Common myeloid progenitor, CD34-positive (primary cell): Measurements from ENCODE around the gene TMEM178A.

Experiments used
- CTCF ChIA-PET: fragments of 350-600 bp; sonication (Branson Sonifier 250); formaldehyde crosslinking; loops from one replicate; lab custom pipeline; 2021; ENCODE audit warnings: antibody characterized with exemption; lab: Charles Lee
- POLR2A ChIA-PET: fragments of 350-600 bp; sonication (Branson Sonifier 250); formaldehyde crosslinking; loops from one replicate; lab custom pipeline; 2021; ENCODE audit warnings: antibody characterized with exemption; lab: Charles Lee
- DNase-seq, 3 donors: peaks; one replicate each; pipeline versions ENCODE4 v3.0.0 to v3.0.0-alpha.2; 2013
- H3K27ac ChIP-seq, 2 experiments: 1 replicate in 1 of 2; 2 replicates in 1 of 2; pipeline ENCODE4 v1.7.0; 2013; ENCODE audit warnings: inconsistent platforms in 2 of 2, low read length in 2 of 2, mild to moderate bottlenecking in 2 of 2, low read depth in 1 of 2, moderate library complexity in 1 of 2; ENCODE audit not compliant: severe bottlenecking in 2 of 2, insufficient read depth in 1 of 2, poor library complexity in 1 of 2
- H3K27me3 ChIP-seq, 5 experiments: replicated peaks in 2 of 5; 1 replicate in 3 of 5; 2 replicates in 2 of 5; pipeline versions ENCODE4 v1.6.1 to v1.7.0; 2013; ENCODE audit warnings: low read length in 4 of 5, mild to moderate bottlenecking in 2 of 5, moderate library complexity in 2 of 5, inconsistent platforms in 1 of 5; ENCODE audit not compliant: insufficient read depth in 5 of 5, control insufficient read depth in 4 of 5
- H3K36me3 ChIP-seq, 4 experiments: 1 replicate in 2 of 4; 2 replicates in 2 of 4; pipeline versions ENCODE4 v1.6.1 to v1.7.0; 2013; ENCODE audit warnings: low read length in 3 of 4, control low read depth in 1 of 4, mild to moderate bottlenecking in 1 of 4; ENCODE audit not compliant: control insufficient read depth in 4 of 4, insufficient read depth in 4 of 4
- H3K4me1 ChIP-seq, 4 experiments: 1 replicate in 3 of 4; 2 replicates in 1 of 4; pipeline versions ENCODE4 v1.6.1 to v1.7.1; 2013; ENCODE audit warnings: low read length in 3 of 4, mild to moderate bottlenecking in 3 of 4, control low read depth in 1 of 4, inconsistent platforms in 1 of 4, moderate library complexity in 1 of 4; ENCODE audit not compliant: control insufficient read depth in 4 of 4, insufficient read depth in 4 of 4; ENCODE audit errors: control extremely low read depth in 1 of 4
- H3K4me3 ChIP-seq, 7 experiments: 1 replicate in 4 of 7; 2 replicates in 3 of 7; pipeline versions ENCODE4 v1.5.1 to v1.7.0; 2013; ENCODE audit warnings: mild to moderate bottlenecking in 7 of 7, low read length in 6 of 7, moderate library complexity in 6 of 7, inconsistent platforms in 2 of 7, low read depth in 2 of 7, control low read depth in 1 of 7; ENCODE audit not compliant: insufficient read depth in 4 of 7, control insufficient read depth in 1 of 7; ENCODE audit errors: extremely low read depth in 1 of 7
- H3K9me3 ChIP-seq, 5 experiments: 1 replicate in 4 of 5; 2 replicates in 1 of 5; pipeline versions ENCODE4 v1.6.1 to v1.7.1; 2013; ENCODE audit warnings: low read length in 4 of 5, mild to moderate bottlenecking in 2 of 5, inconsistent platforms in 1 of 5, low read depth in 1 of 5, moderate library complexity in 1 of 5; ENCODE audit not compliant: control insufficient read depth in 4 of 5, insufficient read depth in 2 of 5; ENCODE audit errors: control extremely low read depth in 1 of 5
- WGBS: methylation state at CpG from one replicate; pipeline ENCODE4 v1.1.5; 2013; ENCODE audit not compliant: insufficient coverage; 5-methylcytosine and 5-hydroxymethylcytosine counted together

TMEM178A gene

GRCh38 chr2:39739386-39739785 is 73.7 kb downstream of the TMEM178A start:
- no peaks in the 10 kb centered on the region for H3K27me3 ChIP-seq
- H3K9me3 ChIP-seq: no peaks in the 10 kb centered on the region
- 97% methylated on average over 5 of the region's 5 CpGs for WGBS
- DNase-seq: no peak
- CTCF ChIA-PET: interaction anchor here (1.6 kb wide), 1 partner anchor 10 kb away, joined by 15 read pairs; no protein-coding TSS in a partner anchor
- POLR2A ChIA-PET: interaction anchor here (0.5 kb wide), 1 partner anchor 292 kb away, joined by 3 read pairs; no protein-coding TSS in a partner anchor
- H3K27ac ChIP-seq: no peak overlapping the region
- peaks cover 27 to 85% (median 61%) of the 10 kb centered on the region in 4 experiments for H3K36me3 ChIP-seq
- no peak overlapping the region for H3K4me3 ChIP-seq
- H3K4me1 ChIP-seq: peaks cover 0 to 2% (median 0%) of the 10 kb centered on the region in 4 experiments

DNA sequence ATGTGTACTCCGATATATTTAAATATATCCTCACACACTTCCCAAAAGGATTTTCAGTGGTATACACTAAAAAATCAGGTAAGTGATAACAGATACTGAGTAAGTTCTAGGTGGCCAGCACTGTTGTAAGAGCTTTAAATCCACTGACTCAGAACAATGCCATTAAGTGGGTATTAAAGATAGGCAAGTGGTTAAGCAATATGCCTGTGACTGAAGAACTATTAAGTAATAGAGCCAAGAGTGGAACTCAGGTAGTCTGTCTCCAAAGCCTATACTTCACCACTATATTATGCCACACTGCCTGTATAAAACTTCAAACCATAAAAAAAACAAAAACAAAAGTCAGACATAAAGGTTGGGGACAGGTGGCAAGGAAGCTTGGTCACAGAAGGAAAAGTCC is 76.2 kb downstream of the TMEM178A start:
- H3K9me3 ChIP-seq: no peaks in the 10 kb centered on the region
- peaks cover 25 to 76% (median 53%) of the 10 kb centered on the region in 4 experiments for H3K36me3 ChIP-seq
- H3K27ac ChIP-seq: no peak overlapping the region
- ChIA-PET POLR2A (no interaction called here), CTCF (interaction anchor here (6.9 kb wide), 1 partner anchor 12 kb away, joined by 46 read pairs; no protein-coding TSS in a partner anchor)
- no peaks in the 10 kb centered on the region for H3K27me3 ChIP-seq
- no peak overlapping the region for H3K4me3 ChIP-seq
- no CpG with 5 or more reads among the region's 1 CpG for WGBS
- no peaks in the 10 kb centered on the region for H3K4me1 ChIP-seq
- no peak for DNase-seq

DNA sequence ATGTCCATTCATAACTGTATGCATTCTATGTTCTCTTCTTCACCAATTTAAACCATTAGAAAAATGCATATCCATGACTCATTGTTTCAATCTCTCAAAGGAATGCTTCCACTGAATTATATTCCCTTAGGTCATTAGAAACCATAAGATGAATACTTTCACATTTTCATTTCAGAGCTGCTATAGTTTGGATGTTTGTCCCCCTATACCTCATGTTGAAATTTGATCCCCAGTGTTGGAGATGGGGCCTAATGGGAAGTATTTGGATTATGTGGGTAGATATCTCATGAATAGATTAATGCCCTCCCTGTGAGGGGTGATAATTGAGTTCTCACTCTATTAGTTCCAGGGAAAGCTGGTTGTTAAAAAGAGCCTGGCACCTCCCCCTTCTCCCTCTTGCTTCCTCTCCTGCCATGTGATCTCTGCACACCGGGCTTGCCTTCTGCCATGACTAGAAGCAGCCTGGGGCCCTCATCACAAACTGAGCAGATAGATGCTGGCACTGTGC is 77.6 kb downstream of the TMEM178A start:
- Histone ChIP-seq H3K36me3 (peaks cover 22 to 68% (median 45%) of the 10 kb centered on the region in 4 experiments), H3K4me3 (no peak overlapping the region), H3K27ac (no peak overlapping the region), H3K27me3 (no peaks in the 10 kb centered on the region), H3K9me3 (no peaks in the 10 kb centered on the region), H3K4me1 (no peaks in the 10 kb centered on the region)
- 45% methylated on average over 1 of the region's 1 CpG for WGBS
- POLR2A ChIA-PET: no interaction called here
- DNase-seq: no peak
- CTCF ChIA-PET: interaction anchor here (1.1 to 6.9 kb wide), 2 partner anchors 13 to 29 kb away, joined by 3 to 46 read pairs; no protein-coding TSS in a partner anchor

- ChIA-PET CTCF (no interaction called here), POLR2A (no interaction called here)
- H3K9me3 ChIP-seq: no peaks in the 10 kb centered on the region
- H3K27me3 ChIP-seq: no peaks in the 10 kb centered on the region
- H3K27ac ChIP-seq: no peak overlapping the region
- DNase-seq: no peak
- no peak overlapping the region for H3K4me3 ChIP-seq
- H3K4me1 ChIP-seq: peaks cover 0 to 4% (median 0%) of the 10 kb centered on the region in 4 experiments
- no CpG with 5 or more reads among the region's 1 CpG for WGBS
- peaks cover 38 to 89% (median 62%) of the 10 kb centered on the region in 4 experiments for H3K36me3 ChIP-seq
These were observed 89.7 kb downstream of the TMEM178A start for GRCh38 chr2:39755466-39755865.

- Histone ChIP-seq H3K4me3 (no peak overlapping the region), H3K36me3 (peaks cover 30 to 89% (median 57%) of the 10 kb centered on the region in 4 experiments), H3K4me1 (peaks cover 0 to 8% (median 0%) of the 10 kb centered on the region in 4 experiments), H3K9me3 (no peaks in the 10 kb centered on the region), H3K27ac (no peak overlapping the region), H3K27me3 (no peaks in the 10 kb centered on the region)
- CTCF ChIA-PET: no interaction called here
- no peak for DNase-seq
- POLR2A ChIA-PET: no interaction called here
- 100% methylated on average over 4 of the region's 4 CpGs for WGBS
These were observed 91.4 kb downstream of the TMEM178A start for GRCh38 chr2:39757156-39757555.

- POLR2A ChIA-PET: no interaction called here
- Histone ChIP-seq H3K36me3 (peaks cover 9 to 81% (median 38%) of the 10 kb centered on the region in 4 experiments), H3K27me3 (no peaks in the 10 kb centered on the region), H3K4me3 (no peak overlapping the region), H3K9me3 (no peaks in the 10 kb centered on the region), H3K27ac (no peak overlapping the region), H3K4me1 (peaks cover 0 to 8% (median 0%) of the 10 kb centered on the region in 4 experiments)
- 100% methylated on average over 1 of the region's 2 CpGs for WGBS
- DNase-seq: no peak
- CTCF ChIA-PET: no interaction called here
These were observed 96.7 kb downstream of the TMEM178A start for GRCh38 chr2:39762448-39762847.
